Omental fat pad (tissue), 4 donors: Measurements from ENCODE around the gene CMTR1. TPM values are rescaled to one million over a fixed set of nuclear protein-coding genes. Genes with fewer than 3 reads are reported as not detected.

Source experiments
- ATAC-seq: fragments of 150-250 bp; one replicate; pipeline ENCODE4 v1.9.1; 2016; ENCODE audit warnings: mild to moderate bottlenecking, moderate library complexity; ENCODE audit not compliant: low FRiP score
- DNase-seq: peaks from one replicate; pipeline ENCODE4 v3.0.0-alpha.2; 2019; ENCODE audit warnings: low spot score
- total RNA-seq, 4 donors: library from RNA; depleted of rRNA; stranded (reverse); fragments of >200 nt; gene quantifications; one replicate each; pipeline ENCODE4 v1.1.0, GENCODE V29; 2016
- TF ChIP-seq, protein P1 (sequence below), 3 donors: fragments of 450-650 bp; IDR thresholded peaks; one replicate each; pipeline ENCODE4 v1.5.1; 2016 to 2017; ENCODE audit warnings: antibody characterized with exemption in 3 of 3, mild to moderate bottlenecking in 3 of 3, moderate library complexity in 2 of 3

Gene CMTR1
- total RNA-seq, 4 donors from 2014 or later: 22.5 to 34.5 (median 28.5) TPM

DNA sequence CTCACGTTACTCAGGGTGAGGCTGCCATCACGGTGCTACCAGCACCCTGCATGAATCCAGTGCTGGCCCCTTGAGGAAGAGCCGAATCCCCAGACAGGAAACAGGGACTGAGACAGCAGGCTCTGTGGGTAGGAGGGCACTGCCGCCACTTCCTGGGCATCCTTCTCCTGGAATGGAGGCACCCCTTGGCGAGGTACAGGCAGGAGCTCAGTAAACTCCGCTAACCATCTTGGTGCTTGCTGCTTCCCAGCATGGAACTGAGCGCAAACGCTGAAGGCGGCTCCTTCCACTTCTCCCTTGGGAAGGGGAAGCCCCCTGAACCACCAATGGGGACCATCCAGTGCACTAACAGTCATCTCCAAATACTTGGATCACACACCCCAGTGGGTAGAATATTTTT is 80.1 kb downstream of the CMTR1 start:
- DNase-seq (no peak), ATAC-seq (no peak)
- TF ChIP-seq, protein P1, sequence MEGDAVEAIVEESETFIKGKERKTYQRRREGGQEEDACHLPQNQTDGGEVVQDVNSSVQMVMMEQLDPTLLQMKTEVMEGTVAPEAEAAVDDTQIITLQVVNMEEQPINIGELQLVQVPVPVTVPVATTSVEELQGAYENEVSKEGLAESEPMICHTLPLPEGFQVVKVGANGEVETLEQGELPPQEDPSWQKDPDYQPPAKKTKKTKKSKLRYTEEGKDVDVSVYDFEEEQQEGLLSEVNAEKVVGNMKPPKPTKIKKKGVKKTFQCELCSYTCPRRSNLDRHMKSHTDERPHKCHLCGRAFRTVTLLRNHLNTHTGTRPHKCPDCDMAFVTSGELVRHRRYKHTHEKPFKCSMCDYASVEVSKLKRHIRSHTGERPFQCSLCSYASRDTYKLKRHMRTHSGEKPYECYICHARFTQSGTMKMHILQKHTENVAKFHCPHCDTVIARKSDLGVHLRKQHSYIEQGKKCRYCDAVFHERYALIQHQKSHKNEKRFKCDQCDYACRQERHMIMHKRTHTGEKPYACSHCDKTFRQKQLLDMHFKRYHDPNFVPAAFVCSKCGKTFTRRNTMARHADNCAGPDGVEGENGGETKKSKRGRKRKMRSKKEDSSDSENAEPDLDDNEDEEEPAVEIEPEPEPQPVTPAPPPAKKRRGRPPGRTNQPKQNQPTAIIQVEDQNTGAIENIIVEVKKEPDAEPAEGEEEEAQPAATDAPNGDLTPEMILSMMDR (IDR thresholded peaks at IDR 0.05): no peak

DNA sequence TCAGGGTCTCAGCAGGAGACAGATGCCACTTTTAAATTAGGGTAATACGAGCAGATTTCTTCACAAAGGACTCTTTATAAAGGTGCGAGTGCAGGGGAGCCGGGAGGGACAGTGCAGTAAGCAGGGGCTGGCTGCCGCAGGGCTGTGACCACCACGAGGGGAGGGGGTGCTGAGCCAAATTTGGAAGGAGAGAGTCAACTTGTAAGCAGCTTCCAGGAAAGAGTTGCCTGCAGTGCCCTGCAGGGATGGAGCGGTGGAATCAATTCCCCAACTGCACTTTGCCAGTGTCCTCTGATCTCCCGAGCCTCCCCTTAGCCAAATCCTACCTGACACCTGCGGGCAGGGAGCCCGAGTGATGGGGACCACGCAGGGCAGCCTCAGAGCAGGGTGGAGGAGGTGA is 80.6 kb downstream of the CMTR1 start:
- TF ChIP-seq, protein P1 (IDR thresholded peaks at IDR 0.05): no peak
- ATAC-seq (no peak), DNase-seq (no peak)

DNA sequence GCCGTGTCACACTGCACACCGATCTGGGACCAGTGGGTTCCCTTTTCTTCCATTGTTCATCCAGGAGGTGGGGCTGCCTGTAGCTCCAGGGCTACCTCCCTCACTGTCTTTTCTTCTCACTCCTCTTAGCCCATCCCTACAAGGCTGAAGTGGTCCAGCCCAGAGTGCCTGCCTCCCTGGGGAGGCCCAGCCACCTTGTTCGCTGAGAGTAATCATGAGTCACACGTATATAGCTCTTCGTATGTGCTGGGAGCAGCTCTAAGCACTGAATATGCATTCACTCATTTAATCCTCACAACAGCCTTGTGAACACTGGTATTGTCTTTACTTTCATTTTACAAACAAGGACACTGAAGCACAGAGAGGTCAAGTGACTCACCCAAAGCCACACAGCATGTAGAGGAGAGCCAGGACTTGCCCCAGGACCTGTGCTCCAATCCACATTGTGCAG is 81.3 kb downstream of the CMTR1 start:
- ATAC-seq: no peak
- TF ChIP-seq, protein P1 (IDR thresholded peaks at IDR 0.05): no peak
- DNase-seq: no peak

DNA sequence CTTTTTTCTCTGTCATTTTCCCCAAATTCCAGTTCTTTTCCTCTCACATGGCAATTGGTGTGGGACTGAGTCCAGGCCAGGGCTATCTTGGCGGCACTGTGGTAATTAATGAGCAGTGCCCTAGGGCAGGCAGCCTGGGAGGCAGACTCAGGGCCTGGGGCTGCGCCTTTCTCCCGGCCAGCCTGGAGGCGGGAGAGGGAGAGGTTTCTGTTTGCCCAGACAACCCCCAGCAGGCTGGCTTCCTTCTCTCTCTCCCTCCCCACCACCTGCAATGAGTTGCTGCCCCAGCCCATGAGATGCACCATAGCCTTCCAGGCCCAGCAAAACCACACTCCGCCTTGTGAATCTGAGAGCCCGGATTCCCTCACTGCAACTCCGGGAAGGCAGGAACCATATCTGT is 81.8 kb downstream of the CMTR1 start:
- TF ChIP-seq, protein P1 (IDR thresholded peaks at IDR 0.05): no peak
- ATAC-seq (no peak), DNase-seq (no peak)

DNA sequence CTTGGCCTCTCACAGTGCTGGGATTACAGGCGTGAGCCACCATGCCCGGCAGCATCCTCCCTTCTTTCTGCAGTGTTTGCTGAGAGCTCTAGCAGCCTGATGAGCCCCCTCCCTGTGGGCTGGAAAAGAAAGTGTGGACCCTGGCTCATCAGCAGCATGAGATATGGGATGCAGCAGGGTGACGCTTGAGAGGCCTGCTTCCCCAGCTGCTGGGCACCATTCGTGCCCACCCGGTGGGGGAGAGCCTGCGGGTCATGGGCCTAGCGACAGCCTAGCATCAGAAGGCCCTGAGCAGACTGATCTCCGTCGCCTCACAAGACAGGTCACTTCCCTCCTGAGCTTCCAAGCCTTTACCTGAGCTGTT is 82.7 kb downstream of the CMTR1 start:
- TF ChIP-seq, protein P1 (IDR thresholded peaks at IDR 0.05): no peak
- DNase-seq (no peak), ATAC-seq (no peak)

DNA sequence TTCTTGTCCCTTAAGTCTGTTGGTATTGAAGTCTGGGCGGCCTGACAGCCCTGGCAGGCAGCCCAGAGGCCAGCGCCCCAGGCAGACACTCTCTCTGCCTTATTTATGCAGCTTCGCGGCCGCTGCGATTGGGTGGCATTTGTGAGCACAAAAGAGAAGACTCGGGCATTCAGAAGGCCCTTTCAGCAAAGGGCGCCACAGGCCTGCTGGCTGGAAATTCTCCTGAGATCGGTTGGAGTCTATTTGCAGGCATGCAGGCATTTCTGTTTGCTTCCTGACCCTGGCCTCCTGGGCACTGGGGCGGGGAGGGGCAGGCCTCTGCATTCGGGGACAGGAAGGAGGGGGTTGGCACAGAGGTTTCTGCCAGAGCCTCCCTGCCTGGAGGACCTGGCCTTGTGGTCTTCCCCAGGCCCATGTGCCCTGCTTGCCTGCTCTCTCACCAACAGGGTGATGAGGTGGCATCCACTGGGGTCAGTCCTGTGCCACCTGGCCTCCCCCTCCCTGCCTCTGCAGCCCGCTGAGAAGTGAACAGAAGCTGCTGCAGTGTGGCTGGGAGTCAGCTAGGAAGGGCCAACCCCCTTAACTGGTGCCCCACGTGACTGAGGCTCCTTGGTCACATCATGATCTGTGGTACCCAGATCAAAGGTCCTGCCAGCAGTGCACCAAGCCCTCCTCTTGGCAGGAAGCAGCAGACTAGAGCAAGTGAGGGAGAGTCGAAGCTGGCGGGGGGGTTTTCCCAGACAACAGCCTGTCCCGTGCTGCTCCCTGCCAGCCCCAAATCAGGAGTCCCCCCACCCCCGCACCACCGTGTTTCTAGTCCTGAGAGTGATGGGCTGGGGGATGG is 83.3 kb downstream of the CMTR1 start:
- TF ChIP-seq, protein P1 (IDR thresholded peaks at IDR 0.05): no peak
- no peak for ATAC-seq
- DNase-seq: no peak

DNA sequence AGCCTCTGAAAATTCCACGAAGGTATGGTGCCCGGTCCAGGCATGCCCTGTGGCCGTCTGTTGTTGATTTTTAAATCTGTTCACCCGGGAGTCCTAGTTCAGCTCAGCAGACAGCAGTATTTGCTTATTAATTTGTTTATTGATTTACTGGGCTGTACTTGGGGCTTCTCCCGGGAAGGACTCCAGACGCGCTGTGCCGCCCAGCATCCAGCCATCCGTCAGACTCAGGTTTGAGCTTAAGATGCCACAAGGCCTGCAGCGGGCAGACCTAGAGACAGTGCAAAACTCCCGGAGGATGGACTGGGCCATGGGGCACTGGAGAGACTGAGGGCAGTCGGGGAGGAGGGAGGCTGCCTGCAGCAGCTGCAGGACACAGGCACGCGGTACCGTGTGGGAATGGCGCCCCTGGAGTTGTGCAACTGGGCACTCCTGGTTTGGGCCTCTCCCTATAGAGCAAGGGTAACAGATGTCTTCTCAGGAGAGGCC is 83.9 kb downstream of the CMTR1 start:
- DNase-seq: no peak
- ATAC-seq: no peak

More for the DNA sequence above, 83.9 kb downstream of the CMTR1 start:
- TF ChIP-seq, protein P1 (IDR thresholded peaks at IDR 0.05): no peak
